ENCODE data around the gene GRIK3.

GRIK3 gene

DNA sequence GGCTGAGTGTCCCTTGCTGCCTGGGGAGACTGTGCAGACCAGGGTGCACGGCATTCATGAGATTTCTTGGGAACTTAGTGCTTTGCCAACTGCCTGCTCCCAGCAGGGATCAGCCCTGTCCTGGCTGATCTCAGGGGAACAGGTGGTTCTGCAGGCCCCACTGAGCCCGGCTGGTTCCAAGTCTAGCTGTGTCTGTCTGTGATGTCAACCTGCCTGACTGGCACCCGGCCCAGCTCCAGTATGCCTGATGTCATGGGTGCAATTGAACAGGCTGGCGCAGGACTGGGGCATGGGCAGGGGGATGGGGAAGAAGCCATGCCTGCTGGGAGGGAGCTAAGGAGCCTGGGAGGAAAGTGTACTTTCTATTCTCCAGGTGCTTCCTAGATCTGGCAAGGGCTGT lies 227.1 kb downstream of the GRIK3 start:
- no peak for DNase-seq

DNA sequence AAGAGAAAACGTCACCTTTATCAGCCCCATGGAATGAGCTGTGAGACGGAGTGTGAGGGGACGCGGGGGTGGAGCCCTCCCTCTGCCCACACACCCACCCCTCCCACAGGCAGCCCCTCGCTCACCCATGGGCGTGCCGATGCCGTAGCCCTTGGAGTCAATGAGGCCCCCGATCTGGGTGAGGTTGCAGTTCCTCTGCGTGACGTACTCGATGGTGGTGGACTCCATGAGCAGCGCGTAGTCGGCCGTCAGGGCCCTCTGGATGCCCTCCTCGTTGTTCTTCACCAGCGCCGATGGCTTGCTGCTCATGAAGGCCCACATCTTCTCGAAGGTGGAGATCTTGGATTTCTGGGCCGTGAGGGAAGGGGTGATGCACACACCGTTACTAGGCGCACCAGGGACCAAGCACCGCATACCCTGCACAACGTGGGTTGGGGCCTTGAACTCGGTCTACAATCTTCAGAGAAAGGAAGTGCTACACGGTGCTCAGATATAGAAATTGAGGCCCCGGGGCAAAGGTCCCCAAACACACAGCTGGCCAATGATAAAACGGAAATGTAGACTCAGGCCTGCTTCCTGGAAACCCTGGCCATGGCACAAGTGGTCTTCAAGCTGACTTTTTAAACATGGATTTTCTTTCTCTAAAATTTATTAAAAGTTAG lies 228.2 kb downstream of the GRIK3 start:
- no peak for DNase-seq

DNA sequence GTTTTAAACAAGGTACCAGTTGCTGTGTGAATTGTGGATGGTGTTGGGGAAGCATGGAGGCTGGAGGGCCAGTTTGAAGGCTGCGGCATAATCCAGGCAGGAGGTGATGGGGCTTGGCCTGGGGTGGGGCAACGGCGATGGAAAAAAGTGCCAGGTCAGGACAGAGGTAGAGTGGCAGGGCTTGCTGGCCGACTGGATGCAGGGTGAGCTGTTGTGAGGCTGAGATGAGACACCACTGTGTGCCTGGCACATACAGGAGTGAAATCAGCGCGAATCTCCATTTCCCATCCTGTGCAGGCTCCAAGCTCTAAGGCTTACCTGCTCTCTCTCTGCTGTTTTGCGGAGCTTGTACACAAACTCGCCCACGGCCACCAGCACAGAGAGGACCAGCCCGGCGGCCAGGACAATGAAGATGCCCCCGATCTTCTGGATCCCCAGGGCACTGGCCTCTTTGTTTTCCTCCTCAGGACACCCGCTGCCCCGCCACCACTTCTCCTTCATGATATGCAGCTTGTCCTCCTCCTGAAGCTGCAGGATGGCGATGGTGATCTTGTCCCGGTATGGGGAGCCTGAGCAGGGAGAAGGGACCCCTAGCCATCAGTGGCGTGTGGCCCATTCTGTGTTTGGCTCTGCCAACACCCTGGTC lies 229.5 kb downstream of the GRIK3 start:
- no peak for DNase-seq

DNA sequence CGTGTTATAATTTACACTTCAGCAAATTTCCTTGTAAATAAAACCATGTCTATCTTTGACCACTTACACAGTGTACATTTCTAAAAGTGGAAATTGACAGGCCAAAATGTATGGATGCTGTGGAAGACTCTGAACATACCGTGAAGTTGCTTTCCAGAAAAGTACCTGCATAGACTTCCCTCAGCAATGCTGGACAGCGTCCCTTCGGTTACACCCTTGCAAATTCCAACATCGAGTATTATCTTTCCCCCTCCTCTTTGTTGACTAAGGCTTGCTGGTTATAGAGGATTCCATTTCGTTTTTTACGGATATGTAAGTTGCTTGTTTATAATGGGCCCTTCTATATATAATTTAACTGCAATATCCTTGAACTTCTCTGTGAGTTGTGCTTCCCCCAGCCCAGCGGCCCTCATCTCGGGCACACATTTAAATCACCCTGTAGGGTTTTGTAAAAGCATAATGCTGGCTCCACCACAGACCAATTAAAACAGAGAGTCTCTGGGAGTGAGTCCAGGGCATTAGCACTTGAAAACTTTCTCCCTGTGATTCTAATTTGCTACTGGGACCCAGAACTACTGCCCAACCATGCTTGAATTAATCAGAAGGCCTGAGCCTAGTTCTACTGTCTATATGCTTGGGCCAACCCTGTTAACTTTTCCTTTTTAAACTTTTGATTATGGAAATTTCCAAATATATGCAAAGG lies 230.3 kb downstream of the GRIK3 start:
- no peak for DNase-seq

DNA sequence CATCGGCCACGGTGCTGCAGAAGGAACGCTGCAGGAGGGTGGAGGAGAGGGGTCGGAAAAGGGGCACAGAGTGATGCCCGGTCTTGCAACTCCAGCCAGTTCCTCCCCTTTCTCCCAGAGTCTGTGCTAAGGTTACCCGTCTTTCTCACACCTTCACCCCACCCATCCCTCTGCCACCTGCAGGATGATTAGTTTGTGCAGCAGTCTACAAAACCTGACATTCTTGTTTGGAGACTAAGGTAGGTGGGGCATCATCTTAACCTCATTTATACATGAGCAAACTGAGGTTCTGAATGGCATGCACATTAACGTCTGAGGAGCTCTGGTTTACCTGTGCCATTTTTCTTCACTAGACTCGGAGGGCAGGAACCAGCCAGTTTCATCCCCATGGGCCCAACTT lies 232.3 kb downstream of the GRIK3 start:
- no peak for DNase-seq

DNA sequence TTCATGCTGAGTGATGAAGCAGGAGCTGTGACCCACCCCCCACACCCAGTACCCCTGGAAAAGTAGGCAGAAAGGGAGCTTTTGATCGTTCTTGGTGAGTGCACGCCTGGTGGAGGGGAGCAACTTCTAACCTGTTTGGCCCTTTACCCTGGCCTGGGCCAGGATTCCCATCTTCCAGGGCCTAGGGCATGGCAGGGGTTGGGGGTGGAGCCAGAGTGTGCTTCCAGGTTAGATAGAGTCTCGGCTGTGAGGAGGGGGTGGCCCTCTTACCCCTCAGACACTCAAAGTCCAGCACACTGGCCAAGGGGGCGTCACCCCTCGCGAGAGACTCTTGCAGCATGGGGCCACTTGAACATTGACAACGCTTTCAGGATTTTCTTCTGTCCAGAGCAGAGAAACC lies 236.6 kb downstream of the GRIK3 start:
- no peak for DNase-seq

DNA sequence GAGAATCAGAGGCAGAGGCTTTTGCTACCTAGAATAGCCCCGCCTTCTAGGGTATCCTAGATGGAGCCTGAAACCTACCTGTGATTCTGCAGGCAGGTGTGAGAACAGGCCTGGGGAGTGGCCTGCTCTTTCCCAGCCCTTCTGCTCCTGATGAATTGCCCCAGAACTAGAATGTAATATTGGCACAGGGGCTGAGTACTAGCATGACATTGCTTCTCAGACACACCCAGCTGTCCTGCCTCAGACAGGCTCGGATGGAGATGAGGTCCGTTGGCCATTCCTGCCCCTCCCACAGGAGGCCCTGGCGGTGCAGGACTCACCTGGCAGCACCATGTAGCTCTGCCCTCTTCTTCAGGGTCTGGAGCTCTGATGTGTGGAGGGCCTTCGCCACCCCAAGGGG lies 237.6 kb downstream of the GRIK3 start:
- no peak for DNase-seq

DNA sequence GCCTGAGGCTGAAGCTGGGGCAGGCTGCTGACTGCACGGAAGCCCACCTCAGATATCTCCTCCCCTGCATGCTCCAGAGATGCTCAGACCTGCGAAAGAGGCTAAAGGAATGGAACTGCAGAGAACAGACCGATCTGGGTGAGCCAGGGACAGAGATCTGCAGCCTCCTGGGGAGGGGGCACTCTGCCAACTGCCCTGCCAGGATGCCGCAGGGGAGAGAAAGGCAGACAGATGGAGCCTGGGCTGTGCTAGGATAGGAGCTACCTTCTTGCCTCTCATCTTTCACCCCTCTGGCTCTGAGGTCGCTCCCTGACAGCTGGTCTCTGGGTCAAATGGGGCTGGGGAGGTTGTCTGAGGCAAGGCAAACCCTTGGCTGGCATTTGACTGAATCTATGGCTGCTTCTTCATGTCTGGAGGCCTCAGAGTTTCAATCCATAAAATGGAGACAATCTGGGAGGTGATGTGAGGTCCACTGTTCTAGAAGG lies 238.2 kb downstream of the GRIK3 start:
- DNase-seq = no peak

DNA sequence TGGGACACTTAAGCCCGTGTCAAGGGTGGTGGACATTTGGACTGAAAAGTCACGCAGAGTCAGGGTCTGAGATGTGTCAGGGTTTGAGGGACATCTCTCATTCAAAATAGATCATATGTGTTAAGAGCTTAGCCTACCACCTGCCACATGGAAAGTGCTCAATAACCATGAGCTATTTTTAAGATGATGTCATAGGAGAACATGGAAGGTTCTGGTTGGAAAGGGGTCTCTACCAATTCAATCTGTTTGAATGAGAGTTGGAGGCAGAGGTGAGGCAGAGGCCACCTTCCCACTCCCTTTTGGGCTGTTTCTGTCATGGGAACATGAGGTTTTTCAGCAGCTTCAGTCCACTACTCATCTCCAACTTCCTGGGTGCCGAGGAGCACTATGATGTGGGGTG lies 239.9 kb downstream of the GRIK3 start:
- DNase-seq = no peak

DNA sequence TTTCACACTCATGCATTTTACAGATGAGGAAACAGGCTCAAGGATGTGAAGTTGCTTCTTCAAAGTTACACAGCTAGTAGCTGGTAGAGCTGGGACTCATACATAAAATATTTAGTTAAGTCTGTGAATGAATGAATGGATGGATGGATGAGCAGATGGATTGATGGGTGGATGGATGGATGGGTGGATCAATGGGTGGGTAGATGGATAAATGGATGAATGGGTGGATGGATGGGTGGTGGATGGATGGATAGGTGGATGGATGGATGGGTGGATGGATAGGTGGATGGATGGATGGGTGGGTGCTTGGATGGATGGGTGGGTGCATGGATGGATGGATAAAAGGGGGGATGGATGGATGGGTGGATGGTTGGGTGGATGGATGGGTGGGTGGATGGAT lies 240.9 kb downstream of the GRIK3 start:
- DNase-seq = no peak

DNA sequence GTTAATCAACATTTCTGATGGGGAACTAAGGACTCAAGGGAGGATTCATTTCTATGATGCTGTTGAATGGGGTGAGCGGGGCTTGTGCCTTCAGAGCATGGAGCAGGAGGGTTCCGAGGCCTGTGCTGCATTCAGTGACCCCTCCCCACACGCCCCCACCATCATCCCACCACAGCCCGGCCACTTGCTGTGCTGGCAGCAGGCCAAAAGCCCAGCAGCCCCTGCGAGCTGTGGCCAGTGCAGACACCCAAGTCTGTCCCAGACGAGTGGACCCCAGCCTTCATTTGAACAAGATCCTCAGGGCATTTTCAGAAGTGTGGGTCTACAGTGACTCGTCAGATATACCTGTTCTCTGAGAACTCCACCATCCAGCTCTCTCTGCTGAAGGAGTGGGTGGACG lies 242.0 kb downstream of the GRIK3 start:
- no peak for DNase-seq

DNA sequence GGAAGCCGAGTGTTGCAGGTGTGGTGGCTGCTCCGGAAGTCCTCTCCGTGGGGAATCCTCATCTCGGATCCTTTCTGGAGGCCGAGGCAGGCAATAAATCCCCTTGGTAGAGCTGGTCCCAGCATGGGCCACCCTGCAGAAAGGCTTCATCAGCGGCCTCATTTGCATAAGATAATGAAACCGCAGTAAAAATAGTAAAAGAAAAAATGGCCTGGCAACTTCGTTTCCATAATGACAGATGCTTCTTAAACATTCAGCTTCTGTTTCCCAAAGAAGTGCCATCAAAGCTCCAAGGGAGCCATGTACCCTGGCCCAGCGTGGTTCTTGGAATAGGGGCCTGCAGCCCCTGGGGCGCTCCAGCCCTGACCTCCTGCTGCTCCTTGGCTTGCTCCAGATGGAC lies 244.1 kb downstream of the GRIK3 start:
- DNase-seq = no peak

DNA sequence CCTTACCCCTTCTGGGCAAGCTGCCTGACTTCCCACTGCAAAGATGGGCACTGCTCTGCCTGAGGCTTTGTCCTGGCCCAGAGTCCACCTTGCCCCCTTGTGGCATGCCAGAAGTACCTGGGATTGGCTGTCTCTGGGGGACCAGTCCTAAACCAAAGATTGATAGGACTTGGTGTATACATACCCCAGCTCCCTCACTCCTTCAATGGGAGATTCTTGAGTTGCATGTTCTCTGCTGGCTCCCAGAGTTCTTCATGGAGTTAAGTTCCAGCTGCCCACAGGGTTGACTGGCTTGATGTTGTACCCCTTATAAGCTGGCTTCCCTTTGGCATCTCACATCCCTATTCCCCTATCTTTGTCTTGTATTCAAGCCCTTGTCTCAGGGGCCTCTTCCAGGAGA lies 244.8 kb downstream of the GRIK3 start:
- DNase-seq = no peak

DNA sequence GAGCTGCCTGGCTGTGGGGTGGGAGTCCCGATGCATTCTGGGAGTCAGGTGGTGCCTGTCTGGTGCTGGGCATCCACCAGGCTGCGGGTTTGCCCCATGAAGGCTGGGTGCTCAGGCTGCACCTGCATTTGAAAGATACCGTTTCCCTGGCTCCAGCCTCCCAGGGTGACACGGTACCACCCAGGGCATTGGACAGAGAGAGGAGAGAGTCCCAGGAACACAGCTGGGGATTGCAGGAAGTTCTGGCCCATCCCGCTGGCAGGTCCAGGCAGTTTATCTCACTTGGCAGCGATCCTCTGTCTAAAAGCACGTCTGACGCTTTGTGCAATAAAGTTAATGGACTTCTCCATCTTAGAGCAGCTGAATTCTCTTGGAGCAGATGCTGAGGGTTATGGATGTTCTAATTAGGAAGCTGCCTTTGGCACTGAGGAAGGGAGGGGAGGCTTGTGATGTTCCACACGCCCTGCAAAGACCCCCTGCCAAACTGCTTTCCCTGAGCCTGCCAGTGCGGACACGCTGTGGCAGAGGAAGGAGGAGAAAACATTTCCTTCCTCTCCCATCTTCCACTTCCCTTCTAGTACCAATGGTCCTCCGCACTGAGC lies 246.9 kb downstream of the GRIK3 start:
- DNase-seq = no peak

DNA sequence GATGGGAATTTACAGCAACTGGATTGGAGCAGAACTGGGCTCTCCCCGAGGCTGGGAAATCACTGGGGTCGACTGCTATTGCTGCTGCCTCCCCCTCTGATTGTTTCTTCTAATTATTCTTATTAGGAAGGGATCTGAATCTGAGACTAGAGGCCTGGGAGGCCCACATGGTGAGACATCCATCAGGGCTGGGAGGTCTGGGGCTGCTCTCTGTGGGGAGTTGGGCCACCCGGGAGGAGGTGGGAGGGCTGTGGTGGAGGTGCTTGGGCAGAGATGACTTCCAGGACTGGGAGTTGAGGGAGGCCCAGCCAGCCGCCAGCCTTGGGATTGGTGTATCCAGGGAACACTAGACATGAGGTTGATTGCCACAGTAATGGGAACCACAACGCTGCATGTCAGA lies 247.9 kb downstream of the GRIK3 start:
- DNase-seq = no peak

DNA sequence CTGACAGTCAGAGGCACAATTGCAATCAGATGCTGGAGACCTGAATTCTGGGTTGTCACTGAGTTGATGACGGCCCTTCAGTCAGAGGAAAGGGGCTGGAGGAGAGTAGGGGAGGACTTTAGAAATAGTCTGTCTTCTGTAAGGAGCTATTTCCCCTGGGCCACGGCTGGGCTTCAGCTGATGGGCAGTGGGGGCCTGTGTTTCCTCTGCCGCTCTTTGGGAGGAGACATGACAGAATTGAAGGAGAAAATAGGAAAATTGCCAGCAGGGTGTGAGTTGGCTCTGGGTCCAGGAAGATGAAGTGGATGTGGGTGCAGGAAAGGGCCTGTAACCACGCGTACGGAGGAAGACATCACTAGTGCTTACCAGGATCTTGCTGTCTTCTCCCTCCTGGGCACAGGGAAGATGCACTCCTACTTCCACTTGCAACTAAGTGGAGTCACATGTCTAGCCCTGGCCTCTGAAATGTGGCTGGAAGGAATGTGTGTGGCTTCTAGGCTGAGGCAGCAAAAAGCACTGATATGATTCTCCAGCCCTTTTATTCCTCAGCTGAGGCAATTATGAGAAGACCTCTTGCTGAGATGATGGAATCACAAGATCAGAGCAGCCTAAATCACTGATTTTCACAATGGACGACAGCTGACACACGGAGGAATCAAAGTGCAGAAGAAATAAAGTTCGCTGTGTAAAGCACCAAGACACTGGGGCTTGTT lies 250.0 kb downstream of the GRIK3 start:
- DNase-seq = no peak

DNA sequence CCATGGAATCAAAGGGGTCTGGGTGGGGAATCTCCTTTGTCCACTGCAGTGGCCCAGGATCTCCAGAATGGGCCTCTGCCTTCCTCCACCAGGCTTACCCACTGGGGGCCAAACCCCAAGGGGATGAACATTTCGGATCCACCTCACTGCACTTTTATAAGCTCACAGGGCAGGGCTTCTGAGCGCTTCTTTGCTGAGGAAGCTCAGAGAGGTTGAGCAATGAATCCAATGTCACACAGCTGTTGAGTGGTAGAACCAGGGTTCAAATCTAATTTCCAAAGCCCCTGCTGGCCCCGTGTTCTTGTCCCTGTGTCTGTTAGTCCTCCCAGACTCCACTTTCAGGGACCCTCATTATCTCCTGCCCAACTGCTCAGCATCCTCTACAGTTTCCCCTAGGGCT lies 250.8 kb downstream of the GRIK3 start:
- DNase-seq = no peak

DNA sequence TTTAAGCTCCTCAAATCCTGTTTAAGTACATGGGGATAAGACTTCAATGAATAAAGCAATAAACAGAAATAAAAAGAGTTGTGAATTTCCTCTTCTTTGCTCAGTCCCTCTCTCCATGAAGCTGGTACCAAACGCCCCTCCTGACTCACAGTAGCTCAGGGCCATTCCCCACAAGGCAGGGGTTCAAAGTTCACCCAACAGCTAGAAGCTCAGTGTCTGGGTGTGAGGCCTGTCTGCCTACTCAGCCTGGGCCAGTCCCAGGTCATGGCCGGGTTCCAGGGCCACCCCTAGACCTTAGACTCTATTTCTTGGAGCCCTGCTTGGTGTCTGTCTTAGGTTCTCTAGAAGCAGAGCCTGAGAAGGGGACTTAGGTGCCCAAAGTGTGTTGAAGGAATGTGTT lies 251.5 kb downstream of the GRIK3 start:
- no peak for DNase-seq

DNA sequence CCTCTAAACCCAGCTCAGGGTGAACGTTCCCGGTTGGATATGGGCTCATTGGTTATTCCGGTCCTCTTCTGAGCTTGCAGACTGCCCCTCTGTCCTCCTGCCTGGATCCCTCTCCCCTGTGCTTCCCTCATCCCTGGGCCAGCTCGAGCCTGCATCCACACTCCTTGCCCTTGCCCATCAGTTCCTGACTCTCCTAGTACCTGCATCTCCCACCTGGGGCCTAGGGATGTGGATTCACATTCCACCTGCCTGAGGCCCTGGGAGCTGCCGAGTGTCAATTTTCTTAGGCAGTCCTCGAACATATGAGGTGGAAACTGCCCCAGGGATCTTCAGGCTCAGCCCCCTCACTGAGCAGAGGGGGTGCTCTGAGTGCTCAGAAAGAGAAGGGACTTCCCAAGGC lies 252.2 kb downstream of the GRIK3 start:
- no peak for DNase-seq

DNA sequence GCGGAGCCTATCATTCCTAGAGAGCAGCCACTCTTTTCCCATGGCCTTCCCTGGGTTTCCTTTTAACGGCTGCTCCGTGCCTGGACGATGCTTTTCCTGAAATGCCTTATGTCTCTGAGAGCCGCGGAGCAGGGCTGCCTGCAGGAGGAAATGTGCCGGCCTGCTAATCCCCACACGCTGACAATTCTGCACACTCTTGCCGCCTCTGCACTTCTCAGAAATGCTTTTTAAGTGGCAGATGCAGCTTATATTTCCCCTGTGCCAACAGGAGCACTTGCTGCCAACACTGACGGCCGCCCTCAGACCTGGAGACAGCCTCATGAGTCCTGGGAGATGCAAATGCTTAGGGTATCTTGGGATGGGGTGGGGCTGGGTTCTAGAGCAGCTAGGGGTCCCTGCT lies 253.2 kb downstream of the GRIK3 start:
- DNase-seq = no peak

DNA sequence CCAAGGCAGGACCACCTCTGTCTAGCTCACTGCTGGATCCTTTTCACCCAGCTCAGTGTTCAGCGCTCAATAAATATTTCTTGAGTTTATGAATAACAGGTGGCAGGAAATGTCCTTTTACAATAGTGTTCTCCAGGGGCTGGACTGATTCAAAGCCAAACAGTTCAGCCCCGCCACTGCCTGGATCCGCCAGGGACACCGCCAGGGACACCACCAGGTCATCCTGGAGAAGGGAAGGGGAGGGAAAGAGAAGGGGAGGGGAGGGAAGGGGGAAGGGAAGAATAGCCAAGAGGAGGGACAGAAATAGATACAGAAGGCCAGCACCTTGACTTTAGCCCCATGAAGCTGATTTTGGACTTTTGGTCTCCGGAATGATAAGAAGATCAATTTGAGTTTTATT lies 255.6 kb downstream of the GRIK3 start:
- no peak for DNase-seq

DNA sequence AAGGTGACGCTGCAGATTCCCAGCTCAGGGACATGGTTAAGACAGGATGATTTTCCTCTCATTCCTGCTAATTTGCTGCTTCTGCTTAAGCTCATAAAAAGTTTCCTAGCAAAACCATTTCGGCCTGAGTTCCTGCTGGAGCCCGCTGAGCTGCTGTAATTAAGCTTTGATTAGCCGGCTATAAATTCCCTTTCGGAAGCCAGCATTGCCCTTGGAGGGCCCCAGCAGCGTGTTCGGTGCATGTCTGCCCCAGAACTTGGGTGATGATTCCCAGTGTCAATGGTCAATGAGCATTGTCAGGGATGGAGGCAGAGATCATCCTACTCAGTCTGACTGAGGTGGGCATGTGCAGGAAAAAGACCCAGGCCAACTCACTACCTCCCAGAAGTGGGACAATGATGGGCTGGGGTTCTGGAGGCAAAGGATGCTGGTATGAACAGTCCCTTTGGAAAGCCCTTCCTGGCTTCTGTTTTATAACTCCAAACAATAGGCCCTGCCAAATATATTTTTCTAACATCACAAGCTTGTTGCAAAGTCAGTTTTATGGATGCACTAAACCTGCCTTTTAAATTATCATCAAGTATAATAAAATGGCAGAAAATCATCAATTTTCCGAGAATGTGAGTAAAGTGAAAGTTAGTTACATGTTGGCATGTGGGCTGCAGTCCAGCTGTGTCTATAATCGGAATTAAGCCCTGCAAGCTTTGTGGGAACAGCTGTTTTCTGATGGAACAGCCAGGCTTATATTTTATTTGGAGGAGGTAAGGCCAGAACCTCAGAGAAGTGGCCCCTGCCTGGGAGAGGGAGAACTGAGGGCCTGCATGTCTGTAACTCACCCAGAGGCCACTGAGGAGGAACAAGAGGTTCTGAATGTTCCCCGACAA lies 257.1 kb downstream of the GRIK3 start:
- DNase-seq = no peak
